ENCODE results near the gene CFAP20DC.

CFAP20DC gene

DNA sequence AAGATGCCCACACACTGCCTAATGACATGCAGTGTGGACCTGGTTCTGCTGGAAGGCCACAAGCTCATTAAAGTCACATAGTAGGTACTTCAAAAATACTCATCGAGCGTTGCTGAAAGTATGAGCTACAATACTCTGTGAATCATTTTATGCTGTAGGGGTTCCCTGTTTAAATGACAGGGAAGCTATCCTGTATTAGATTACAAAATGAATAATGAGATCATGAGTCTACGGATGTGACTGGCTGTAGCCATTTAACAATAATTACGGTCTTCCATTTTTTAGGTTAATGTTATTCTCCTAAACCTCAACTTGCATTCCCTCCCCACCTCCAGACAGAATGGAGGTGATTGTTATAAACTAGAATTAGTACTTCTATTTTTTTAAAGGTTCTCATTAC is 255.1 kb downstream of the CFAP20DC start:
- no peaks in the 10 kb centered on the region for H3K9me3 ChIP-seq (ENCODE audit: insufficient read depth, low read depth, low read length)
- H3K9ac ChIP-seq (ENCODE audit: low read depth, low read length): no peak overlapping the region
- H3K36me3 ChIP-seq (ENCODE audit: insufficient read depth, low read depth, low read length): no peaks in the 10 kb centered on the region
- no peaks in the 10 kb centered on the region for H3K27me3 ChIP-seq (ENCODE audit: insufficient read depth, low read length)
- H3K4me1 ChIP-seq (ENCODE audit: insufficient read depth, low read length): peaks cover 9% of the 10 kb centered on the region; the same call in 1 of the 2 replicates
- H3K27ac ChIP-seq (ENCODE audit: low read length): no peak overlapping the region
- no peak overlapping the region for H3K4me3 ChIP-seq (ENCODE audit: low read length)

DNA sequence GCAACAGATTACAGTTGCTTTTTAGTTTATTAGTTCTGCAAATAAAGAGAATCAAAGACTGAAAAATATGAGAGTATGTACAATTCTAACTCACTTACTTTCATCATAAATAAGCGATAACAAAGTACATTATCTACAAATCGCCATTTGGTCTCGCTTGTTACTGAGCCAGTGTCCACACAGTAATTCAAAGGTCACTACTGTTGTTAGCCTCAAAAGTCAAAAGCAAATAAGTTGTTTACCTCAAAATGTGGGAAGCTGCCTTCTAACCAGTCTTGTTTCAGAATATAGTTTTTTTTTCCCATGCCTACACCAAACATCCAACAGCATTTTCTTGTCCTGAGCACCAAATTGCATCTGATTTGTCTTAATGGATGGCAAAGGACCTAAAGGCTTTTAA is 255.9 kb downstream of the CFAP20DC start:
- Histone ChIP-seq H3K27me3 (ENCODE audit: insufficient read depth, low read length) (no peaks in the 10 kb centered on the region), H3K9ac (ENCODE audit: low read depth, low read length) (no peak overlapping the region), H3K27ac (ENCODE audit: low read length) (no peak overlapping the region), H3K4me1 (ENCODE audit: insufficient read depth, low read length) (peaks cover 16% of the 10 kb centered on the region; the same call in 1 of the 2 replicates), H3K9me3 (ENCODE audit: insufficient read depth, low read depth, low read length) (no peaks in the 10 kb centered on the region), H3K36me3 (ENCODE audit: insufficient read depth, low read depth, low read length) (no peaks in the 10 kb centered on the region), H3K4me3 (ENCODE audit: low read length) (no peak overlapping the region)

DNA sequence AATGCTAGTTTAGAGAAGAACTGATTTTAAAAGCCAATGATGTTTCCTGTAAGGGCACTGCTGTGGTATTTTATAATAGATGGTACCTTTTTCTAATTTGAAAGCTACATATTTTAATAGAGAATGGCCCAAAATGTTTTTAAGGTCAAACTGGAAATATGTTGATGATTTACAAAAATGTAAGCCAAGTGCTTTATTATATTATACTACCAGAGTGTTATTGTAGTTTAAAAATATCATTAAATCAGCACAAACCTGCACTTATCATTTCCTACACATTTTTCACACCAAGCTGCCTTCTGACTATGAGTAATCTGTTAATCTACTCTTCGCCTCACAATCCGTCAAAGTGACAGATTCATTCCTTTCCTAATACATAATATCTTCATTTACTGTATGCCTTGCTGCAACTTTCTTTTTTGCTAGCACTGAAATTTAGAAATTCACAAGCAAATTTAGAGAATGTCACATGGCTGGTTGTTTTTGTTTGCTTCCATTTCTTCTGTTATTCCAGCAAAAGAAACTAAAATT is 256.8 kb downstream of the CFAP20DC start:
- no peak overlapping the region for H3K27ac ChIP-seq (ENCODE audit: low read length)
- H3K4me1 ChIP-seq (ENCODE audit: insufficient read depth, low read length): peaks cover 19% of the 10 kb centered on the region; the same call in 1 of the 2 replicates
- no peaks in the 10 kb centered on the region for H3K27me3 ChIP-seq (ENCODE audit: insufficient read depth, low read length)
- H3K9ac ChIP-seq (ENCODE audit: low read depth, low read length): no peak overlapping the region
- no peaks in the 10 kb centered on the region for H3K9me3 ChIP-seq (ENCODE audit: insufficient read depth, low read depth, low read length)
- no peak overlapping the region for H3K4me3 ChIP-seq (ENCODE audit: low read length)
- H3K36me3 ChIP-seq (ENCODE audit: insufficient read depth, low read depth, low read length): no peaks in the 10 kb centered on the region

DNA sequence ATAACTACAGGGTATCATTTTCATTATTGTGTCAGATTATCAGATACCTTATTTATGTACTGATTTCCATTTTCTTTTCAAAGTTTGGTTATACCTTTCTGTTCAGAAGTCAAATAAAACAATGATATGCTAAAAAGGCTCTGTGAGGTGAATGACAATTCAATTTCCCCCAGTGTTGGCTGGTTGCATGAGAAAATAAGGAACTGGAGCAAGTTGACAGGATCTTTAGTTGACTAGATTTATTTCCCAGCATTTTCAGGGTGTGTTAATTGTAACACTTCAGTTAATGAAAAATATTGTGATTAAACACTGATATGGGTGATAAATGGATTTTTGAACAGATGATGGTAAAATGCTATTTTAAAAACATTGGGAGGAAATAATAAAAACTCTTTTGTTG is 260.4 kb downstream of the CFAP20DC start:
- Histone ChIP-seq H3K9ac (ENCODE audit: low read depth, low read length) (no peak overlapping the region), H3K9me3 (ENCODE audit: insufficient read depth, low read depth, low read length) (no peaks in the 10 kb centered on the region), H3K27ac (ENCODE audit: low read length) (no peak overlapping the region), H3K4me1 (ENCODE audit: insufficient read depth, low read length) (peaks cover 19% of the 10 kb centered on the region; the same call in 1 of the 2 replicates), H3K36me3 (ENCODE audit: insufficient read depth, low read depth, low read length) (no peaks in the 10 kb centered on the region), H3K4me3 (ENCODE audit: low read length) (no peak overlapping the region), H3K27me3 (ENCODE audit: insufficient read depth, low read length) (no peaks in the 10 kb centered on the region)

DNA sequence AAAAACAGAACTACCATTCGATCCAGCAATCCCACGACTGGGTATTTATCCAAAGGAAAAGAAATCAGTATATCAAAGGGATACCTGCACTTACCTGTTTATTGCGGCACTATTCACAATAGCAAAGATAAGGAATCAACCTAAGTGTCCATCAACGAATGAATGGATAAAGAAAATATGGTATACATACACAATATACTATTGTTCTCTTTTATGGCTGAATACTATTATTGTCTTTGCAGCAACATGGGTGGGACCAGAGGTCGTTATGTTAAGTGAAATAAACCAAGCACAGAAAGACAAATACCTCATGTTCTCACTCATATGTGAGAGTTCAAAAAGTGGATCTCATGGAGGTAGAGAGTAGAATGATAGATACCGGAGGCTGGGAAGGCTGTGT is 264.9 kb downstream of the CFAP20DC start:
- H3K9me3 ChIP-seq (ENCODE audit: insufficient read depth, low read depth, low read length): peaks cover 6% of the 10 kb centered on the region; the same call in 1 of the 2 replicates

DNA sequence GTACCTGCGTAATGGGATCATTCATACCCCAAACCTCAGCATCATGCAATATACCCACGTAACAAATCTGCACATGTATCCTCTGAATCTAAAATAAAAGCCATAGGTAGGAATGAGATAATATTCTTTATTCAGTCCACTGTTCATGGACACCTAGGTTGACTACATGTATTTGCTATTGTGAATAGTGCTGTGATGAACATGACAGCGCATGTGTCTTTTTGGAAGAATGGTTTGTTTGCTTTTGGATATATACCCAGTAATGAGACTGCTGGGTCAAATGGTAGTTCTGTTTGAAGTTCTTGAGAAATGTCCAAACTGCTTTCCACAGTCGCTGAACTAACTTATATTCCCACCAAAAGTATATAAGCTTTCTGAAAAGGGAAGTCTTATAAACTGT is 265.4 kb downstream of the CFAP20DC start:
- H3K36me3 ChIP-seq (ENCODE audit: insufficient read depth, low read depth, low read length): no peaks in the 10 kb centered on the region
- no peak overlapping the region for H3K9ac ChIP-seq (ENCODE audit: low read depth, low read length)
- H3K4me1 ChIP-seq (ENCODE audit: insufficient read depth, low read length): peaks cover 7% of the 10 kb centered on the region; the same call in 1 of the 2 replicates
- no peak overlapping the region for H3K27ac ChIP-seq (ENCODE audit: low read length)
- H3K4me3 ChIP-seq (ENCODE audit: low read length): no peak overlapping the region
- H3K27me3 ChIP-seq (ENCODE audit: insufficient read depth, low read length): no peaks in the 10 kb centered on the region
- peaks cover 10% of the 10 kb centered on the region; the same call in 1 of the 2 replicates for H3K9me3 ChIP-seq (ENCODE audit: insufficient read depth, low read depth, low read length)

More for the DNA sequence above, 264.9 kb downstream of the CFAP20DC start:
- peaks cover 10% of the 10 kb centered on the region; the same call in 1 of the 2 replicates for H3K4me1 ChIP-seq (ENCODE audit: insufficient read depth, low read length)
- H3K4me3 ChIP-seq (ENCODE audit: low read length): no peak overlapping the region
- H3K27me3 ChIP-seq (ENCODE audit: insufficient read depth, low read length): no peaks in the 10 kb centered on the region
- H3K9ac ChIP-seq (ENCODE audit: low read depth, low read length): no peak overlapping the region
- no peak overlapping the region for H3K27ac ChIP-seq (ENCODE audit: low read length)
- no peaks in the 10 kb centered on the region for H3K36me3 ChIP-seq (ENCODE audit: insufficient read depth, low read depth, low read length)

DNA sequence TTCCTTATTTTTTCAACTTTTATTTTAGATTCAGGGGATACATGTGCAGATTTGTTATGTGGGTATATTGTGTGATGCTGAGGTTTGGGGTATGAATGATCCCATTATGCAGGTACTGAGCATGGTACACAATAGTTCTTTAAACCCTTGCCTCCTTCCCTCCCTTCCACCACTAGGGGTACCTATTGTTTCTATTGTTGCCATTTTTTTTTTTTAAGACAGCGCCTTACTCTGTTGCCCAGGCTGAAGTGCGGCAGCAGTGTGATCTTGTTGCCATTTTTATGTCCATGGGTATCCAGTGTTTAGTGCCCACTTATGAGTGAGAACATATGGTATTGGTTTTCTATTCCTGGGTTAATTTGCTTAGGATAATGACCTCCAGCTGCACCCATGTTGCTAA is 266.0 kb downstream of the CFAP20DC start:
- Histone ChIP-seq H3K9ac (ENCODE audit: low read depth, low read length) (no peak overlapping the region), H3K36me3 (ENCODE audit: insufficient read depth, low read depth, low read length) (no peaks in the 10 kb centered on the region), H3K9me3 (ENCODE audit: insufficient read depth, low read depth, low read length) (peaks cover 16% of the 10 kb centered on the region; the same call in 1 of the 2 replicates), H3K4me1 (ENCODE audit: insufficient read depth, low read length) (peaks cover 2% of the 10 kb centered on the region; the same call in 1 of the 2 replicates), H3K4me3 (ENCODE audit: low read length) (no peak overlapping the region), H3K27me3 (ENCODE audit: insufficient read depth, low read length) (no peaks in the 10 kb centered on the region), H3K27ac (ENCODE audit: low read length) (no peak overlapping the region)

DNA sequence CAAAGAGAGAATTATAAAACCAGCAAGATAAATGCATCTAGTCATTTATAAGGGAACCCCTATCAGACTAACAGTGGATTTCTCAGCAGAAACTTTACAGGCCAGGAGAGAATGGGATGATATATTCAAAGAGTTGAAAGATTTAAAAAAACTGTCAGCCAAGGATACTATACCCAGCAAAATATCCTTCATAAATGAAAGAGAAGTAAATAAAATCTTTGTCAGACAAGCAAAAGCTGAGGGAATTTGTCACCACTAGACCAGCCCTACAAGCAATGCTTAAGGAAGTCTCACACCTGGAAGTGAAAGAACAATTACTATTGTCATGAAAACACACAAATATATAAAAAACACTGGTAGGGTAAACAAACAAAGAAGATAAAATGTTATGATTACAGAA is 269.9 kb downstream of the CFAP20DC start:
- Histone ChIP-seq H3K9me3 (ENCODE audit: insufficient read depth, low read depth, low read length) (peaks cover 21% of the 10 kb centered on the region; the same call in 1 of the 2 replicates), H3K27me3 (ENCODE audit: insufficient read depth, low read length) (no peaks in the 10 kb centered on the region), H3K4me1 (ENCODE audit: insufficient read depth, low read length) (no peaks in the 10 kb centered on the region), H3K9ac (ENCODE audit: low read depth, low read length) (no peak overlapping the region), H3K4me3 (ENCODE audit: low read length) (no peak overlapping the region), H3K36me3 (ENCODE audit: insufficient read depth, low read depth, low read length) (no peaks in the 10 kb centered on the region), H3K27ac (ENCODE audit: low read length) (no peak overlapping the region)

DNA sequence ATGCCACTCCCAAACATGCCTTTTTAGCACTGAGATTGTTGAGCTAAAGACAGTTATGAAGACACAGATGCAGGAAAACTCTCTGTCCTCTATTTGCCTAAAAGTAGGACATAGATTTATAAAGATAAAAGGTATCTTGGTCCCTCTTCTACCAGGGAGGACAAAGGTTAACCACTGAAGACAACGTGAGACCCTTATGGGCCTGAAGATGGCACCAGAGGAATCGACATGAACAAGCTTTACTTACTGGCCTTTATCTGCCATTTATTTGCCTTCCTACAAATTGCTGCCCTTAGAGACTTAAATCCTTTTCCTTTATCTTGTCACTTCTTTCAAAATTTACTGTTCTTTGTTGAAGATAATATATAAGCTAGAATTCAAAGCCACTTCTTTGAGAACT is 273.6 kb downstream of the CFAP20DC start:
- Histone ChIP-seq H3K9me3 (ENCODE audit: insufficient read depth, low read depth, low read length) (peaks cover 21% of the 10 kb centered on the region; the same call in 1 of the 2 replicates), H3K4me1 (ENCODE audit: insufficient read depth, low read length) (no peaks in the 10 kb centered on the region), H3K9ac (ENCODE audit: low read depth, low read length) (no peak overlapping the region), H3K27ac (ENCODE audit: low read length) (no peak overlapping the region), H3K27me3 (ENCODE audit: insufficient read depth, low read length) (no peaks in the 10 kb centered on the region), H3K36me3 (ENCODE audit: insufficient read depth, low read depth, low read length) (no peaks in the 10 kb centered on the region), H3K4me3 (ENCODE audit: low read length) (no peak overlapping the region)

DNA sequence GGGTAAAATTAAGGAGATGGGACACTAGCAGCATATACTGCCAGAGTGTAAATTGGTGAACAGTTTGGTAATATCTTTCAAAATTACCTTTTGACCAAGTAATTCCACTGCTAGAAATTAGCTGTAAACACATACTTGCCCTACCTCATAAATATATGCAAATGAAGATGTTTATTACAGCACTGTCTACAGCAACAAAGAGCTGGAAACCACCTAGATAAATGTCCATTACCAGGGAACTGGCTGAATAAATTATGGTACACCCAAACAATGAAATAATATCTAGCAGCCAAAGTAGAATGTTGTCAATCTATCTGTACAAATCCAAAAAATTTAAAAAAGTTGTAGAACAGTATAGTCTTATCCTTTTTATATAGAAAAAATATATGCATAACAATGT is 277.4 kb downstream of the CFAP20DC start:
- Histone ChIP-seq H3K9ac (ENCODE audit: low read depth, low read length) (no peak overlapping the region), H3K36me3 (ENCODE audit: insufficient read depth, low read depth, low read length) (no peaks in the 10 kb centered on the region), H3K27ac (ENCODE audit: low read length) (no peak overlapping the region), H3K9me3 (ENCODE audit: insufficient read depth, low read depth, low read length) (0 out of 2 replicates have a peak, but pooled peaks cover 11% of the 10 kb centered on the region), H3K4me3 (ENCODE audit: low read length) (no peak overlapping the region), H3K4me1 (ENCODE audit: insufficient read depth, low read length) (no peaks in the 10 kb centered on the region), H3K27me3 (ENCODE audit: insufficient read depth, low read length) (no peaks in the 10 kb centered on the region)

DNA sequence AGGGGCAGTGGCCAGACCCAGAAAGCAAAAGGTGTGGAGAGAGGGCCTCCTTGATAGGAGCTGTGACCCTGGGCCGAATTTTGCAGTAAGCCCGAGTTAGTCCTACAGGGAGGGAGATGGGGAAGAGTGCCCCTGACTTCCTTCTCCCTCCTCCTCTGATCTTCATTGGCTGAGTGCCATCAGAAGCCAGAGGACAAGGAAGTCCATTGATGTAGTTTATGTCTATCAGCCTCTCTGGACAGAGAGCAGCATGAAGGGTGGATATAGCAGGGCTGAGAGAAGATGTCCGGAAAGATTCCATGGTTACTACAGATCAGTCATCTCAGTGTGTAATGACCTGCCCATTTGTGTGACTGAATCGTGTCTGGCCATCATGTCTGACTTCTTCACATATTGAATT is 280.8 kb downstream of the CFAP20DC start:
- Histone ChIP-seq H3K9me3 (ENCODE audit: insufficient read depth, low read depth, low read length) (peaks cover 27% of the 10 kb centered on the region), H3K27me3 (ENCODE audit: insufficient read depth, low read length) (no peaks in the 10 kb centered on the region), H3K9ac (ENCODE audit: low read depth, low read length) (no peak overlapping the region), H3K27ac (ENCODE audit: low read length) (no peak overlapping the region), H3K4me1 (ENCODE audit: insufficient read depth, low read length) (no peaks in the 10 kb centered on the region), H3K4me3 (ENCODE audit: low read length) (no peak overlapping the region), H3K36me3 (ENCODE audit: insufficient read depth, low read depth, low read length) (no peaks in the 10 kb centered on the region; the same call in 1 of the 2 replicates)

DNA sequence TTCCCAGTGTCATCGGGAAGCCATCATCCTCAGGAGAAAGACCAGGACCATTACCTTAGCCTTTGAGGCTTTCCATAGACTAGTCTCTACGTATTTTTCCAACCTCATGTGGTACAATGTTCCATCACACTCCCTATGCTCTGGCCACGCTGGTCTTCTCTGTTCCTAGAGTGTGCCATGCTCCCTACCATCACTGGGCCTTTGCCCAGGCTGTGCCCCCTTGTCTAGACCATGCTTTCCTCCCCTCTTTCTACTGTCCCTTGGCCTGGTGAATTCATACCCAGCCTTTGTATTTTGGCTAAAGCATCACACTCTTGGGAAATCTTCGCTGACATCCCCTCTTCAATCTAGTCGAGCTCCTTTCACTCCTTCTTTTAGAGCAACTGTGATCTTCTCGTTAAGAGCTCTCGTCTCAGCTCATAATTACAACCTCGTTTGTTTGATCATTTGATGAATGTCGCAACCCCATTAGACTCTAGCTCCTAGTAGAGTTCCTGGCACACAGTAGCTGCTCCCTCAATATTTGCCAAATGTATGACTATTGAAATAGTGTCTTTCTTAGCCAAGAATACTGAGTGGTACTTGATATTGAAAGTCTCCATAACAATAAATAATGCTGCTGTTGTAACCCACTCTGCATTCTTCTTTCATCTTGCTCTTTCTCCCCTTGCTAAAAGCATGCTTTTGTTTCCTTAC is 283.1 kb downstream of the CFAP20DC start:
- Histone ChIP-seq H3K9ac (ENCODE audit: low read depth, low read length) (no peak overlapping the region), H3K4me3 (ENCODE audit: low read length) (no peak overlapping the region), H3K4me1 (ENCODE audit: insufficient read depth, low read length) (no peaks in the 10 kb centered on the region), H3K36me3 (ENCODE audit: insufficient read depth, low read depth, low read length) (no peaks in the 10 kb centered on the region; the same call in 1 of the 2 replicates), H3K27me3 (ENCODE audit: insufficient read depth, low read length) (no peaks in the 10 kb centered on the region), H3K27ac (ENCODE audit: low read length) (no peak overlapping the region), H3K9me3 (ENCODE audit: insufficient read depth, low read depth, low read length) (peaks cover 31% of the 10 kb centered on the region)

All from iPS-20b (cell line).